PC-3 (cell line): Measurements from ENCODE around the gene RBP3.

ENCODE experiments used
- CTCF ChIP-seq: fragments of 300-600 bp; sonication (generic); conservative IDR thresholded peaks from 2 replicates; pipeline ENCODE4 v1.5.1; 2017; ENCODE audit warnings: antibody characterized with exemption, low read depth, mild to moderate bottlenecking, low read length
- EZH2 ChIP-seq: fragments of 300-600 bp; sonication (generic); IDR thresholded peaks from one replicate; pipeline ENCODE4 v1.6.1; 2017; ENCODE audit warnings: antibody characterized with exemption, mild to moderate bottlenecking, low read length; ENCODE audit not compliant: unreplicated experiment

- no peak for TF ChIP-seq CTCF
- TF ChIP-seq EZH2, result no peak
Measured at GRCh38 chr10:47332371-47332770, 15.8 kb upstream of the RBP3 start.
